Adrenal gland (tissue), 5 donors: ENCODE results near the gene SRRM1.

Source experiments
- CTCF ChIP-seq, 6 experiments: fragments of 450-650 bp in 4 of 6; fragments of 200-600 bp in 2 of 6; sonication (generic) in 1 of 6; IDR thresholded peaks; 1 replicate in 5 of 6; 2 replicates in 1 of 6; pipeline versions ENCODE4 v1.5.1 to v1.8.0; 2016 to 2021; ENCODE audit warnings: antibody characterized with exemption in 6 of 6, mild to moderate bottlenecking in 2 of 6, moderate library complexity in 1 of 6
- POLR2A ChIP-seq, 2 donors: fragments of 450-650 bp; IDR thresholded peaks; one replicate each; pipeline ENCODE4 v1.6.1; 2017; ENCODE audit warnings: antibody characterized with exemption in 2 of 2, mild to moderate bottlenecking in 2 of 2, moderate library complexity in 1 of 2
- donor health status: DM: no; HTN: no; CAD: no.

GRCh38 chr1:24652382-24652781, 9.3 kb downstream of the SRRM1 start:
- no peak for TF ChIP-seq CTCF (IDR thresholded peaks at IDR 0.05)
- TF ChIP-seq POLR2A (IDR thresholded peaks at IDR 0.05) = no peak
